ENCODE results near the gene LRFN2. TPM values are rescaled to one million over a fixed set of nuclear protein-coding genes. Genes with fewer than 3 reads are reported as not detected.

LRFN2 gene
- total RNA-seq, 2 experiments from 2014 or later = not detected

- ChIA-PET POLR2A (no interaction called here), CTCF (no interaction called here)
- Histone ChIP-seq H3K36me3 (ENCODE audit: insufficient read depth, low read length) (no peaks in the 10 kb centered on the region), H3K27me3 (ENCODE audit: control insufficient read depth in 1 of 2, insufficient read depth in 2 of 2, low read length in 2 of 2) (no peaks in the 10 kb centered on the region), H3K9me3 (ENCODE audit: control insufficient read depth in 1 of 2, insufficient read depth in 1 of 2, low read length in 2 of 2) (peaks cover 0 to 10% of the 10 kb centered on the region in 2 experiments), H3K27ac (ENCODE audit: low read depth in 1 of 2, low read length in 2 of 2) (no peak overlapping the region), H3K4me3 (ENCODE audit: low read length) (no peak overlapping the region), H3K4me1 (ENCODE audit: insufficient read depth, low read length) (no peaks in the 10 kb centered on the region)
- H3K4me3 Mint-ChIP-seq = no peak overlapping the region
- peaks cover 17% of the 10 kb centered on the region for H3K4me1 Mint-ChIP-seq (ENCODE audit: low read depth)
- ATAC-seq (ENCODE audit: poor library complexity) = no peak
- H3K27me3 Mint-ChIP-seq = no peaks in the 10 kb centered on the region
- H3K36me3 Mint-ChIP-seq (ENCODE audit: low read depth) = no peaks in the 10 kb centered on the region
- intact Hi-C loops (cut with DNase I, micrococcal nuclease) = no loop called here
- H3K9me3 Mint-ChIP-seq = peaks cover 6% of the 10 kb centered on the region
- H3K27ac Mint-ChIP-seq = no peak overlapping the region
- peak in 1 of 14 experiments; percentile 50 for DNase-seq
- TF ChIP-seq CTCF (IDR thresholded peaks at IDR 0.05) = no peak
Measured at GRCh38 chr6:40369891-40370290, 217.3 kb downstream of the LRFN2 start.

DNA sequence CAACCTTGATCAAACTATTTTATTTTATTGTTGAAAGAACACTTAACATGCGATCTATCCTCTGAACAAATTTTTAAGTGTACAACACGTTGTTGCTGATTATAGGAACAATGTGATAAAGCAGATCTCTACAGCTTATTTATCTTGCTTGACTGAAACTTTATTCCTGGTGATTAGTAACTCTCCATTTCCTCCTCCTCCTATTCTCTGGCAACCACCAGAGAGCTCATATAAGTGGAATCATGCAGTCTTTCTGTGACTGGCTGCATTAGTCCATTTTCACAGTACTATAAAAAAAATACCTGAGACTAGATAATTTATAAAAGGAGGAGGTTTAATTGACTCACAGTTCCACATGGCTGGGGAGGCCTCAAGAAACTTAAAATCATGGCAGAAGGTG lies 218.1 kb downstream of the LRFN2 start:
- no peak overlapping the region for H3K27ac ChIP-seq (ENCODE audit: low read depth in 1 of 2, low read length in 2 of 2)
- H3K4me3 Mint-ChIP-seq = no peak overlapping the region
- intact Hi-C loops (cut with DNase I, micrococcal nuclease) = no loop called here
- H3K4me1 ChIP-seq (ENCODE audit: insufficient read depth, low read length) = no peaks in the 10 kb centered on the region
- H3K27me3 ChIP-seq (ENCODE audit: control insufficient read depth in 1 of 2, insufficient read depth in 2 of 2, low read length in 2 of 2) = no peaks in the 10 kb centered on the region
- H3K36me3 Mint-ChIP-seq (ENCODE audit: low read depth) = no peaks in the 10 kb centered on the region
- ChIA-PET CTCF (no interaction called here), POLR2A (no interaction called here)
- H3K9me3 Mint-ChIP-seq = peaks cover 6% of the 10 kb centered on the region
- peaks cover 17% of the 10 kb centered on the region for H3K4me1 Mint-ChIP-seq (ENCODE audit: low read depth)
- no peak for ATAC-seq (ENCODE audit: poor library complexity)
- TF ChIP-seq CTCF (IDR thresholded peaks at IDR 0.05) = no peak
- H3K4me3 ChIP-seq (ENCODE audit: low read length) = no peak overlapping the region
- H3K9me3 ChIP-seq (ENCODE audit: control insufficient read depth in 1 of 2, insufficient read depth in 1 of 2, low read length in 2 of 2) = peaks cover 0 to 11% of the 10 kb centered on the region in 2 experiments
- H3K36me3 ChIP-seq (ENCODE audit: insufficient read depth, low read length) = no peaks in the 10 kb centered on the region
- no peak overlapping the region for H3K27ac Mint-ChIP-seq
- DNase-seq = no peak
- H3K27me3 Mint-ChIP-seq = no peaks in the 10 kb centered on the region

DNA sequence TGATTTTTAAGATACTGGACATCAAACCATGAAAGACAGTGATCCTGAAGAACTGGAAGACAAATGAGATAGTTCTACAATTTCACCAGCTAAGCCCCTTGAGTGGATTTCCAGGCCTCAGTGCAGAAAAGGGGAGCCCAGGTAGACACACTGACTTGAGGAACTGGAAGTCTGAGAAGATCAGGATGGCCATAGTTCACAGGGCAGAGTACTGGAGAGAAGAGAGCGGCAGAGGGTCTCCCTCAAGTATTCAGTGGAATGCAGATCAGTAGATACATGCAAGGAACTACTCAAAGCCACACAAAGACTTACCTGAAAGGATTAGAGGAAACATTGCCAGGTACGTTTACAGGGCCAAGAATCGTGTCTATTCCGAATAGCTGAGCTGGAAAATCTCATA lies 224.3 kb downstream of the LRFN2 start:
- Histone ChIP-seq H3K27me3 (ENCODE audit: control insufficient read depth in 1 of 2, insufficient read depth in 2 of 2, low read length in 2 of 2) (no peaks in the 10 kb centered on the region), H3K36me3 (ENCODE audit: insufficient read depth, low read length) (no peaks in the 10 kb centered on the region), H3K27ac (ENCODE audit: low read depth in 1 of 2, low read length in 2 of 2) (no peak overlapping the region), H3K4me1 (ENCODE audit: insufficient read depth, low read length) (no peaks in the 10 kb centered on the region), H3K4me3 (ENCODE audit: low read length) (no peak overlapping the region), H3K9me3 (ENCODE audit: control insufficient read depth in 1 of 2, insufficient read depth in 1 of 2, low read length in 2 of 2) (peaks cover 0 to 11% of the 10 kb centered on the region in 2 experiments)
- H3K36me3 Mint-ChIP-seq (ENCODE audit: low read depth) = no peaks in the 10 kb centered on the region
- POLR2A ChIA-PET = no interaction called here
- DNase-seq = no peak
- CTCF ChIA-PET = no interaction called here
- peaks cover 6% of the 10 kb centered on the region for H3K9me3 Mint-ChIP-seq
- H3K4me3 Mint-ChIP-seq = no peak overlapping the region
- H3K4me1 Mint-ChIP-seq (ENCODE audit: low read depth) = no peaks in the 10 kb centered on the region
- intact Hi-C loops (cut with DNase I, micrococcal nuclease) = no loop called here
- H3K27ac Mint-ChIP-seq = no peak overlapping the region
- TF ChIP-seq CTCF (IDR thresholded peaks at IDR 0.05) = no peak
- H3K27me3 Mint-ChIP-seq = peaks cover 25% of the 10 kb centered on the region
- no peak for ATAC-seq (ENCODE audit: poor library complexity)
